ENCODE data around the gene SPTBN5.
"Not testable (repeated sequence)": the region's sequence is repeated elsewhere in the genome, so short reads cannot be mapped to it uniquely, and the experiment has no call there.

The SPTBN5 gene

GRCh38 chr15:41843571-41843970, 50.3 kb downstream of the SPTBN5 start:
- no peak for DNase-seq

GRCh38 chr15:41842229-41842628, 51.6 kb downstream of the SPTBN5 start:
- DNase-seq: no peak

GRCh38 chr15:41841131-41841530, 52.7 kb downstream of the SPTBN5 start:
- no peak for DNase-seq

- DNase-seq: no peak
Measured at GRCh38 chr15:41840673-41841072, 53.2 kb downstream of the SPTBN5 start.

- DNase-seq: no peak
Measured at GRCh38 chr15:41839781-41840491, 53.9 kb downstream of the SPTBN5 start.

- DNase-seq: no peak
Measured at GRCh38 chr15:41838400-41838897, 55.4 kb downstream of the SPTBN5 start, which contains the start of gene PLA2G4B. PLA2G4B (plus strand) TSS chr15:41838847; CDS start chr15:41838914, 67 bp downstream.

GRCh38 chr15:41836713-41837454, 57.0 kb downstream of the SPTBN5 start:
- DNase-seq: no peak

- DNase-seq: no peak
Measured at GRCh38 chr15:41836073-41836472, 57.8 kb downstream of the SPTBN5 start.

GRCh38 chr15:41834096-41834495, 59.8 kb downstream of the SPTBN5 start:
- no peak for DNase-seq

GRCh38 chr15:41832875-41833274, 61.0 kb downstream of the SPTBN5 start:
- no peak for DNase-seq

GRCh38 chr15:41832208-41832607, 61.6 kb downstream of the SPTBN5 start:
- no peak for DNase-seq

- not testable (repeated sequence) for DNase-seq
Measured at GRCh38 chr15:41831291-41831690, 62.6 kb downstream of the SPTBN5 start.

GRCh38 chr15:41829959-41830646, 63.8 kb downstream of the SPTBN5 start:
- DNase-seq: no peak

GRCh38 chr15:41828807-41829141, 65.1 kb downstream of the SPTBN5 start:
- DNase-seq: no peak

- peak; percentile 92 for DNase-seq
Measured at GRCh38 chr15:41827880-41828806, 65.7 kb downstream of the SPTBN5 start, which contains the start of gene JMJD7. JMJD7 (plus strand) TSS chr15:41828092; CDS start chr15:41828125, 33 bp downstream.

- peak; percentile 34 for DNase-seq
Measured at GRCh38 chr15:41827290-41827879, 66.5 kb downstream of the SPTBN5 start.

- no peak for DNase-seq
Measured at GRCh38 chr15:41825572-41826535, 68.0 kb downstream of the SPTBN5 start.

GRCh38 chr15:41825145-41825544, 68.7 kb downstream of the SPTBN5 start:
- no peak for DNase-seq

GRCh38 chr15:41824062-41824745, 69.6 kb downstream of the SPTBN5 start:
- no peak for DNase-seq

- DNase-seq: no peak
Measured at GRCh38 chr15:41823502-41823901, 70.4 kb downstream of the SPTBN5 start.
